Hypothalamus (tissue), 51 donors: ENCODE results near the gene LRFN4.
A peak's percentile ranks its signal among the peaks of the same experiment; 100 is the strongest.
"Not testable (repeated sequence)": the region's sequence is repeated elsewhere in the genome, so short reads cannot be mapped to it uniquely, and the experiment has no call there.

Experiments
- DNase-seq, 51 donors: peaks; one replicate each; lab custom pipeline; 2025; lab: John Stamatoyannopoulos, UW

The LRFN4 gene

DNA sequence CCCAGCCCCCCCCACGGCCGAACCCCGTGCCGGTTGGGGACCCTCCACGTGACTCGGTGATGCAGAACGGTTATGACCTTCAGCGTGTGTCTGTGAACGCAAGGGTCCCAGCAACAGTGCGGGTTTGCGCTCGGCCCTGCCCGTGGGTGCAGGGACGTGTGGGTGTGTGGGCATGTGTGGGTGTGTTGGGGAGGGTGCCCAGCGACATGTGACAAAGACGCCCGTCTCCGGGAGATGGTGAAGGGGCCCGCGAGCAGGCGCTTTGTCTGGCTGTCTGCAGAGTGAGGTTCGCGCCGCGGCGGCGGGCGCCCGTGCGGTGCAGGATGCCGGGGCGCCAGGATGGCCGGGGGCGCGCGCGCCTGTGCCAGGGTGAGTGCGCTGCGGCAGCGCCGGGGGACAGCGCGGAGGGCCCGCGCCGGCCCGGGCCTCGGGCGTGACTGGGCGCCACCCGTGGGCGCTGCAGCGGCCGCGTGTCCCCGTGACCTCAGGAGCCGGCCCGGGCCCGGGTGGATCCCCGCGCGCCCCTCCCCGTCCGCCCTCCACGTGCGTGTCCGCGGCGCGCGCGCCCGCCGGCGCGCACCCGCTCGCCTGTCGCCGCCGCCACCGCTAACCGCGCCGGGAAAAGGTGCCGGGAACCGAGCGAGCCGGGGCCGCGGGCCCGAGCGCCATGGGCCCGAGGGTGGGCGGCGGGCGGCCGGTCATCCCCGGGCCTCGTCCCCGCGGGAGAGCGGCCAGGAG lies at the start of gene LRFN4:
LRFN4 (plus strand) TSS at position 569 of the 738 bp plus-strand sequence. CDS start 681 bp downstream, outside the sequence.
- DNase-seq = peak in 35 of 51 donors; percentile 47 to 92 (median 73)

GRCh38 chr11:66809592-66809991 lies 47.3 kb upstream of the LRFN4 start:
- DNase-seq = no peak

DNA sequence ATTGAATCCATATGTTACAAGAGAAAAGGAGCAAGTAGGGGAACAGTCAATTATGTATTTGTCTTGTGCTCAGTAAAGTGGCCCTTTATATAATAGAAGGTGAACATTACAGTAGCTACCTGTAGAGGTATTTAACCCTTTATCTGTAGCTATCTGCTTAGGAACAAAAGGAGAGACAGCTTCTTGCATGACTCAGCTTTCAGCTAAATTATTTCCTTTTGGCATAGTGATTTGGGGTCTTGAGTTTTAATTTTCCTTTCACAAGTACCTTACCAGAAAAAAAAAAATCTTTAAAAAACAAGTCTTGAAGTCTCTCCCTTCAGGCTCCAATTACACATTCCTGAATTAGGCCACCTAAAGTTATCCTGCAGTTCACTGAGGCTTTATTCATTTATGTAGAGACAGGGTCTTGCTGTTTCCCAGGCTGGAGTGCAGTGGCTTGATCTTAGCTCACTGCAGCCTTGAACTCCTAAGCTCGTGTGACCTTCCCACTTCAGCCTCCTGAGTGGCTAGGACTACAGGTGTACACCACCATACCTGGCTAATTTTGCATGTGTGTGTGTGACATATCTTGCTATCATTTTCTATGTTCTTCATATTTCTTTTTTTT lies 46.2 kb upstream of the LRFN4 start:
- DNase-seq = no peak

- no peak for DNase-seq
Observed at GRCh38 chr11:66814678-66815077, 42.2 kb upstream of the LRFN4 start.

GRCh38 chr11:66815646-66816045 lies 41.2 kb upstream of the LRFN4 start:
- no peak for DNase-seq

- DNase-seq = no peak
Observed at GRCh38 chr11:66818231-66818955, 38.5 kb upstream of the LRFN4 start.

DNA sequence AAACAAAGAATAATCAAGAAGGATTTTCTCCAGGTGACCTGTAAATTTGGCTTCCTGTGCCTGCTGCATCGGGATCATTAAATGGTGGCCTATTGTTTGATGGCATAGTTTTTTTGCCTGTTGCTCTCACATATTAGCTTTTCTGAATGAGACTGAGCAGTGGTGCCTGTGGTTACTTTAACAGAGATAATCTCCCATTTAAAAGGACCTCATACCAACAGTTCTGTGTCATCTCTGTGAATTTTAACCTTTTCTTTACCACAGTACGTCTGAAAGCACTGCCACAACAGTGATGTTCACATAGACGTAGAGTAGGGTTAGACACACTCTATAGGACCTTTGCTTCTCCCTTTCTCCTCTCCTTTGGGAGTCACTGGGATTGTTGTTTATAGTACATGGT lies 36.5 kb upstream of the LRFN4 start:
- DNase-seq = no peak

- DNase-seq = no peak
Observed at GRCh38 chr11:66820901-66821300, 36.0 kb upstream of the LRFN4 start.

- no peak for DNase-seq
Observed at GRCh38 chr11:66823700-66824099, 33.2 kb upstream of the LRFN4 start.

DNA sequence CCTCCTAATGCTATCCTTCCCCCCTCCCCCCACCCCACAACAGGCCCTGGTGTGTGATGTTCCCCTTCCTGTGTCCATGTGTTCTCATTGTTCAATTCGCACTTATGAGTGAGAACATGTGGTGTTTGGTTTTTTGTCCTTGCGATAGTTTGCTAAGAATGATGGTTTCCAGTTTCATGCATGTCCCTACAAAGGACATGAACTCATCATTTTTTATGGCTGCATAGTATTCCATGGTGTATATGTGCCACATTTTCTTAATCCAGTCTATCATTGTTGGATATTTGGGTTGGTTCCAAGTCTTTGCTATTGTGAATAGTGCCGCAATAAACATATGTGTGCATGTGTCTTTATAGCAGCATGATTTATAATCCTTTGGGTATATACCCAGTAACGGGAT lies 32.3 kb upstream of the LRFN4 start:
- DNase-seq = not testable (repeated sequence)

DNA sequence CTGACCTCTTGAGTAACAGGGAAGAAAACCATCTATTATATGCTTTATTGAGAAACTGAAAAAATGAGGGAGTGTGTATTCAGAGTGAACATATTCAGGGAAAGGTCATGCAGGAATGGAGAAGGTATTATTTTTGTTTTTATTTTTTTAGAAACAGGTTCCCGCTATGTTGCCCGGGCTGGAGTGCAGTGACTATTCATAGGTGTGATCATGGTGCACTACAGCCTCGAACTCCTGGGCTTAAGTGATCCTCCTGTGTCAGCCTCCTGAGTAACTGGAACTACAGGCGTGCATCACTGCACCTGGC lies 22.4 kb upstream of the LRFN4 start:
- DNase-seq = no peak

DNA sequence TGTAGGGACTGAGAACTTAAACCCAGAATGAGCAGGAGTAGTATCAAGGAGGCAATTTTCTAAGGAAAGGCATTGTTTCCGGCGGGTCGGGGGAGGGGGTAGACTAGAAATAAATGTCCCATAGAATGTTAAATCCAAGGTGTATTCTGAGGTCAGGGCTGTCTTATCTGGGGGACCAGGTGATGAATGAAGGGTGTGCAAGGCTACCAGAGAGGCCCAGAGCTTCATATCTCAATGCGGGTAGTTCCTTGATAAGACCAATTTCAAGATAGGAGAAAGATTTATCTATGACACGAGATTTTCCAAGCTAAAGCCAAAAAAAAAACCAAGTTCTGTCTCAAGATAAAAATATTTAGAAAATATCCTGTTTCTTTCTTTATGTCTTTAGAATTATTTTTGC lies 21.9 kb upstream of the LRFN4 start:
- DNase-seq = no peak

GRCh38 chr11:66835768-66836405 lies 21.0 kb upstream of the LRFN4 start:
- no peak for DNase-seq

DNA sequence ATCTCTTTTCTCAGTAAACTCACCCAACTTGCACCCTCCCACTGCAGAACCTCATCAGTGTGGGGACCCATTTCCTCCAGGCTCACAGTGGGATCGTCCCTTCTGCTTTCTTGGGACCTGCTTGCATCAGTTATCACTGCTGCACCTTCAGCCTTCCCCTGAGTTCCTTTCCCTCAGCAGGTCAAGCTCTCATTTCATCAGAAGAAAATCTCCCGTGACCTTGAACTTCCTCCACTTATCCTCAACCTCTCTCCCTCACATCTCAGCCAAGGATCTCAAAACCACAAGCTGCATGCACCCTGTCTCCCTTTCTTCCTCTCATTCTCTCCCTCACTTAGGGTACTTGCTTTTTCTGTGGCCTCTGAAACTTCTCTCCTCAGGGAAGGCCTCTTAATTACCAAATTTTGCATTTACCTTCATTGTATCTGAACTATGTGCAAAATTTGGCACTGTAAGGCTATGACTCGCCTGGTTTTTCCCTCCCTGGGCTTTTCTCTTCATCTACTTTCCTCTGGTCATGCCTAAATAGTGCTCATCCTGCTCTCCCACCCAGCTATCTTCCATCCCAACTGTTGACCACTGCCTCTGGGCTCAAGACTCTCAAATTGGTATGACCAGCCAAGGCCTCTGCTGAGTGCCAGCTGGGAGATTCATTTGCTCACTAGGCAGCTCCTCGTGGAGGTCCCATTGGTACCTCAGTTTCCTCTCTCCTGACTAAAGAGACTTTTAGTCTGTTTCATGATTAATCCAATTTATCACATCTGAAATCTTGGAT lies 16.4 kb upstream of the LRFN4 start:
- DNase-seq = no peak

DNA sequence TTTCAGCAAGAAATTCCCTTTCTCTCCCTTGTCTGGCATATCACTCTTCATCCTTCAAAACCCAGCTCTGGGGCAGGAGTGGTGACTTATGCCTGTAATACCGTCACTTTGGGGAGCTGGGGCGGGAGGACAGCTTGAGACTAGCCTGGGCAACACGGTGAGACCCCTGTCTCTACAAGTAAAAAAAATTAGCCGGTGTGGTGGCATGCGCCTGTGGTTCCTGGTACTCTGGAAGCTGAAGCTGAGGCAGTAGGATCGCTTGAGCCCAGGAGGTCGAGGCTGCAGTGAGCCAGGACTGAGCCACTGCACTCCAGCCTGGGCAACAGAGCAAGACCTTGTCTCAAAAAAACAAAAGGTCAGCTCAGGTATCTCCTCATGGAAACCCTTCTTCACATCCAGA lies 15.0 kb upstream of the LRFN4 start:
- DNase-seq = no peak

DNA sequence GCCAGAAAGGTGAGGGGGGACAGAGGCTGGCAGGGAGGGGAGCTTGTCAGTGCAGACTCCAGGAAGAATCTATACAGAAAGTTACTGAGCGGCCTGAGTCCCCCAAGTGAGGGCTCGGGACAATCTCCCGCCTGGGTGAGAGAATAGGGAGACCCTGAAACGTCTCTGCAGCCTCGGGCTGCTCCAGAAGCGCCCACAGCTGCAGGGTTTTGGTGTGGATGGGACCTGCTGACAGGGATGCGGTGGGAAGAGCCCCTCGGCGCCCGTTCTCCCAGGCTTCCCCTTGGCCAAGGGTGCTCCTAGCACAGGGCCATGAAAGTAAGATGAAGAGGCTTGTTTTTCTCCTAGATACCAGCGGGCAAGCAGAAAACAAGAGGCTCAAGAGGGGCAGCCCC lies 14.4 kb upstream of the LRFN4 start:
- DNase-seq = no peak

DNA sequence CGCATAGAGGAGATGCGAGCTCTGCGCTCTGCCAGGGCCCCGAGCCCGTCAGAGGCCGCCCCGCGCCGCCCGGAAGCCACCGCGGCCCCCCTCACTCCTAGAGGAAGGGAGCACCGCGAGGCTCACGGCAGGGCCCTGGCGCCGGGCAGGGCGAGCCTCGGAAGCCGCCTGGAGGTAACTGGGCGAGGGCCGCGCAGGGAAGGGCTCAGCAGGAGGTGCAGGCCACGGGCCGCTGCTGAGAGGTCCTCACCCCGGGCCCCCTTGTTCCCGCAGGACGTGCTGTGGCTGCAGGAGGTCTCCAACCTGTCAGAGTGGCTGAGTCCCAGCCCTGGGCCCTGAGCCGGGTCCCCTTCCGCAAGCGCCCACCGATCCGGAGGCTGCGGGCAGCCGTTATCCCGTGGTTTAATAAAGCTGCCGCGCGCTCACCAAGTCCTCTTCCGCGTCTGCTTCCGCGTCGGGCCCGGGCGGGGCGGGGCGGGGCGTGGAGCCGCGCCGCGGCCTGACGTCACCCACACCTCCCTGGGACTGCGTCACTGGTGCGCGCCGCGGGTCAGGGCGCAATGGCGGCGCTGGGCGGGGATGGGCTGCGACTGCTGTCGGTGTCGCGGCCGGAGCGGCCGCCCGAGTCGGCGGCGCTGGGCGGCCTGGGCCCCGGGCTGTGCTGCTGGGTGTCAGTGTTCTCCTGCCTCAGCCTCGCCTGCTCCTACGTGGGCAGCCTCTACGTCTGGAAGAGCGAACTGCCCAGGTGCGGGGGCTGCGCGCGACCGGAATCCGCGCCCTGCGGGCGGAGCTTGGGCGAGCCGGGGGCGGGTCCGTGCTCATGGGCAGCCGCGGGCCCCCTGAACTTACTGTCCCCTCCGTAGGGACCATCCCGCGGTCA lies 13.7 kb upstream of the LRFN4 start, which contains the start of gene RCE1:
RCE1 (plus strand) TSS at position 546 of the 880 bp plus-strand sequence; CDS start at position 561, 15 bp downstream.
- DNase-seq = peak; percentile 37 to 92 (median 83)

DNA sequence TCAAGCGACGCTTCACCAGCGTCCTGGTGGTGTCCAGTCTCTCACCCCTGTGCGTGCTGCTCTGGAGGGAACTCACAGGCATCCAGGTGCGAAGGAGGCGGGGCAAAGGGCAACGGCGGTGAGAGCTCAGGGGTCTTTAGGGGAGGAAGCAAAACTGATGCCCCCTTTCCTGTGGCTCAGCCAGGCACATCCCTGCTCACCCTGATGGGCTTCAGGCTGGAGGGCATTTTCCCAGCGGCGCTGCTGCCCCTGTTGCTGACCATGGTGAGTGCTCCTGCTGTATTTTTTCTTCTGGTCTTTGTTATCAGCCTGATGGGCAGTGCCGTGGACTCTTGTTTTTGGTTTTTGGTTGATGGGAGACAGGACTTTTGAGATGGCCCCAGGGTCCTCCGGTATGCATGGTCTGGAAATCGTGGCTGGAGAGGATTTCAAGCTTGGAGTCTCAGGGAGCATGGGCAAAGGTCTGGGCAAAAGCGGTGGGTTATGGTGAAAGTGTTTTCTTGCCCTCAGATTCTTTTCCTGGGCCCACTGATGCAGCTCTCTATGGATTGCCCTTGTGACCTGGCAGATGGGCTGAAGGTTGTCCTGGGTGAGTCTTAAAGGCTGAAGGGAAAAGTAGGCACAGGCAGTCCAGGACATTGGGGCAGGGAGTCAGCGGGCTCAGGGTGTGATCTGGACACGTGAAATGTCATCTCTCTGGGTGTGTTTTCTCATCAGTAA lies 12.9 kb upstream of the LRFN4 start:
- peak in 1 of 51 donors; percentile 49 for DNase-seq
